GOT3 (cell line): ENCODE results near the gene SNX24.
"Not testable (repeated sequence)": the region's sequence is repeated elsewhere in the genome, so short reads cannot be mapped to it uniquely, and the experiment has no call there.

Experiments
- DNase-seq: peaks from one replicate; lab custom pipeline; 2025; ENCODE audit warnings: mixed read lengths; lab: John Stamatoyannopoulos, UW

The SNX24 gene

DNA sequence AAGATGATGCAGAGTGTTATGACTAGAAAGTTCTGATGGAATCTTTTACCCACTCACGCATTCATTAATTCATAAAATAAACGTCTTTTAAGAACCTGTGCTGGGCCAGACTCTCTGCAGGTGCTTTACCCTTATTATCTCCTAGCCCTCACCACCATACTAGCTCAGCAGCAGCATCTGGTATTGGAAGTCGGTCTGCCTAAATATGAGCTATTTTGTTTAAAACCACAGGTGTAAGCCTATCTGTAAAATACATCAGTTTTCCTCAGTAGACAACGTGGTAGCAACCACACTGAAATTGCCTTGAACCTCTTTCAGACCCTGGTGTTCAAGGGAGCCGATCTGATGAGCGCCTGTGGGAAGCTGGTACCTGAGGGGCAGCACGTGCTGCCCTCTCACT lies 121.7 kb downstream of the SNX24 start:
- no peak for DNase-seq

- DNase-seq = no peak
Observed at GRCh38 chr5:122967625-122968024, 122.2 kb downstream of the SNX24 start.

- DNase-seq = not testable (repeated sequence)
Observed at GRCh38 chr5:122968056-122968455, 122.6 kb downstream of the SNX24 start.

GRCh38 chr5:122971333-122971732 lies 125.9 kb downstream of the SNX24 start:
- DNase-seq = no peak

- DNase-seq = no peak
Observed at GRCh38 chr5:122972877-122973276, 127.5 kb downstream of the SNX24 start.

DNA sequence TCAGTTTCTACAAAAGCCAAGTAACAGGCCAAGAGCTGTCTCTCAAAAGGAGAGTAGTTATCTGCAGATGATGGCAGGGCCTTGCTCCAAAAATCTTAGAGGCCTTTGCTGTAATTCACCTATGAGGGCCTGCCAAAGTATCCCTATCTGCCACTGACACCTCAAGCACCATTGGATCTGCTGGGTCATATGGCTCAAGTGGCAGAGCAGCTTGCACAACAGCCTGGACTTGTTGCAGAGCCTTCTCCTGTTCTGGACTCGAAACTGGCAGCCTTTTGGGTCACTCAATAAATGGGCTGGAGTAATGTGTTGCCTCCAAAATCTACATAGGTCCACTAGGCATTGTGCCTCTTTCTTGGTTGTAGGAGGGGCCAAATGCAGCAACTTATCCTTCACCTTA lies 128.3 kb downstream of the SNX24 start:
- DNase-seq = not testable (repeated sequence)

GRCh38 chr5:122974251-122974650 lies 128.8 kb downstream of the SNX24 start:
- DNase-seq = not testable (repeated sequence)

GRCh38 chr5:122977319-122977718 lies 131.9 kb downstream of the SNX24 start:
- DNase-seq = no peak

DNA sequence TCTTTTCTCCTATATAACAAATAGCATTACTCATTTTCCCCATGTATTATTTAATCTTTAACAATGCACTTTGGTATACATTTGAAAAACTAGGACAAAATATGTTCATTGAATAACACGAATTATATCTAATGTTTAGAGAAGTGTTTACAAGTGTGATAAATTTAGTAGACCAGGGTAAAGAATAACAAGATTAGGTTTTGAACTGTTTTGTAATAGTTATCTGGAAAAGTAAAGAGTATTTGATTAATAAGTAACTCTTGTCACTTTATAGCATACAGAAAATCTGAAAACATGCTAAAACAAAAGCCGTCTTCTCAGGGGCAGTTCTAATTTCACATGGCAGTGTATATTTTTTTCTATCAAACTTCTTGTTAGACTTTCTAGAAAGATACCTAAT lies 132.7 kb downstream of the SNX24 start:
- no peak for DNase-seq

GRCh38 chr5:122978644-122979297 lies 133.4 kb downstream of the SNX24 start:
- DNase-seq = no peak

GRCh38 chr5:122981846-122982245 lies 136.4 kb downstream of the SNX24 start:
- no peak for DNase-seq

GRCh38 chr5:122982376-122982775 lies 137.0 kb downstream of the SNX24 start:
- DNase-seq = no peak

DNA sequence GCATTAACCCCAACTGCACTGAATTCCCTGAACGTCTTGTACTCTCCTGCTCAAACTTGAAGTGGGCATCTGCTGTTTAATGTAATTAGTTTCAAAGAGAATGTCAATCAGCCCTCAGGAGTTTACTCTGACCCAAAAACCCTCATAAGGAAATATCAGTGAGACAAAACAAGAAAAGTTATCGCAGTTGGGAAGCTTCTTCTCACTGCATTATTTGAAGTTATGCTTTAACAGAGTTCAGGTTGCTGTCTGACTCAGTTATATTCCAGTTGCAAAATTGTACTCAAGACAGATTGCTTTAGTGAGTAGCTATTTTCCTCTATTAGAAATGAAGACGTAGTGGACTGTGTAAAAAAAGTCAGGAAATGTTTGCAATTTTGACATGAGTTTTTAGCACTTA lies 139.0 kb downstream of the SNX24 start:
- no peak for DNase-seq

DNA sequence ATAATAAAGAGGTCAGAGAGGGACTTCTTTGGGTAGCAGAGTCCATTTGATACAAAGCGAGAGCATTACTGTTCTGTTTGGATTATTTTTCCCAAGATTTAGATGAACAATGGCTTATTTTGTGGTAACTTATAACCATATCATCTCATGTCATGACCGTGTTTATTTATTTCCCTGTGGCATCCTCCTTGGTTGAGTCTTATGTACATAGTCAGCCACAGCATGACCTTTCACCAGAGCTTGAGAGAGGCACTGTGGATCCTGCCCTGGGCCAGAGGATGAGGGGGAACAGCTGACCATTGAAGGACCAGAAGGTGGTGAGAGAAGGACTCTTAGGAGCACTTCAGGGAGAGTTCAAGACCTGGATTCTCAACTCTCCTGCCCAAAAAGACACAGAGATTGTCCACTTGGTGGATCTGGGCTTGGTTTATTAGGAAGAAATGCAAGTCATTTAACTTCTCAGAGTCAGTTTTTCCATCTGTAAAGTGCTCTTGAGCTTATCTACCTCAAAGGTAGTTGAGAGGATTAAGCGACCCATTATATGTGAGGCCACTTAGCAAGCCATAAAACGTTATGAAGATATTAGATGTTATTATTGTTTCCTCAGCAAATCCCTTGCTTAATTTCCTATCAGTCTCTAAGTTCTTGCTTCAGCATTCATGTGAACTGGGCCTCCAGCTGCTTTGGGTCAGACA lies 139.7 kb downstream of the SNX24 start:
- no peak for DNase-seq

- no peak for DNase-seq
Observed at GRCh38 chr5:122985954-122986721, 140.7 kb downstream of the SNX24 start.

GRCh38 chr5:122996091-122996490 lies 150.7 kb downstream of the SNX24 start:
- DNase-seq = no peak

GRCh38 chr5:122997294-122997693 lies 151.9 kb downstream of the SNX24 start:
- DNase-seq = no peak

GRCh38 chr5:122999947-123000563 lies 154.6 kb downstream of the SNX24 start:
- no peak for DNase-seq

- DNase-seq = no peak
Observed at GRCh38 chr5:123000731-123001130, 155.3 kb downstream of the SNX24 start.

DNA sequence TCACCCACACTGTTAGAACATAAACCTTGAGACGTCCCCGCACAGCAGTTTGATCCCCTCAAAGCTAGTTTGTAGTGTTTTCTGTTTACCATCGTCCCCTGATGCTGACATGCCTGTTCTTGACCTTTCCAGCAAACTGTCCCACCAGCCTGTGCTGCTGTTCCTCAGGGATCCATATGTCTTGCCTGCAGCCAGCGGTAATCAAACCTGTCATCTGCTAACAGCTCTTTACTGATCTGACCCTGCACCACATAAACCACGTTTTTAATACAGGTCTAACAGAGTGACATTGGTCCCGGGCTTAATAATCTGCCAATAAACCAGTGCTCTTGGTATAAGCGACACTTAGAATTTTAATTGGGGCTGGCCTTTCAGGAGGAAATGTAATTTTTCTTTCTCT lies 156.4 kb downstream of the SNX24 start:
- no peak for DNase-seq

- no peak for DNase-seq
Observed at GRCh38 chr5:123007182-123007581, 161.8 kb downstream of the SNX24 start.

- DNase-seq = no peak
Observed at GRCh38 chr5:123007754-123008153, 162.3 kb downstream of the SNX24 start.

- DNase-seq = no peak
Observed at GRCh38 chr5:123012321-123012720, 166.9 kb downstream of the SNX24 start.
